Mucosa of descending colon (tissue), 3 donors: ENCODE measurements around the gene ZNF594. TPM values are rescaled to one million over a fixed set of nuclear protein-coding genes. Genes with fewer than 3 reads are reported as not detected.
A peak's percentile ranks its signal among the peaks of the same experiment; 100 is the strongest.
"Not testable (repeated sequence)": the region's sequence is repeated elsewhere in the genome, so short reads cannot be mapped to it uniquely, and the experiment has no call there.

Experiments
- ATAC-seq: fragments of 200-7000 bp; cut with Tn5 transposase; one replicate; pipeline ENCODE4 v1.9.1; 2020; ENCODE audit warnings: mild to moderate bottlenecking, moderate library complexity
- DNase-seq, 3 donors: peaks; one replicate each; pipeline ENCODE4 v3.0.0-alpha.2; 2020
- H3K36me3 ChIP-seq: fragments of 200-600 bp; one replicate; pipeline ENCODE4 v1.8.0; 2021; ENCODE audit warnings: low read depth, mild to moderate bottlenecking
- H3K4me1 ChIP-seq: fragments of 200-600 bp; one replicate; pipeline ENCODE4 v1.8.0; 2021; ENCODE audit warnings: low read depth, mild to moderate bottlenecking
- H3K4me3 ChIP-seq: fragments of 200-600 bp; one replicate; pipeline ENCODE4 v1.8.0; 2021; ENCODE audit warnings: mild to moderate bottlenecking
- H3K9me3 ChIP-seq: fragments of 200-600 bp; one replicate; pipeline ENCODE4 v1.8.0; 2021; ENCODE audit warnings: mild to moderate bottlenecking
- intact Hi-C, 2 donors: fragments of 100-400 bp; cut with DNase I in 1 of 2; cut with micrococcal nuclease in 1 of 2; formaldehyde crosslinking; loops; one replicate each; pipeline versions ENCODE4 v1.11.0 to v1.11.1; 2022; cut with DNase I, micrococcal nuclease
- total RNA-seq, 3 donors: library from RNA; stranded (reverse); fragmentation: NEBNext Ultra II Directional in 2 of 3; extraction: Animal tissue kit (Norgen Biotek cat#: 25700) in 2 of 3; gene quantifications; one replicate each; pipeline versions ENCODE4 v1.2.1 to v1.2.4, GENCODE V29; 2021 to 2023
- TF ChIP-seq, protein P1 (sequence below): fragments of 200-600 bp; IDR thresholded peaks from one replicate; pipeline ENCODE4 v1.8.0; 2022; ENCODE audit warnings: antibody characterized with exemption, mild to moderate bottlenecking
- donor health status: DM: no; HTN: no; CAD: no; lungs with moderate emphysema.
- donor health status: DM: no; HTN: no; CAD: no.
- donor health status: DM: no; HTN: yes; CAD: no.

ZNF594 gene
- total RNA-seq, 3 donors from 2014 or later, result 4.7 to 10.9 (median 6.5) TPM

DNA sequence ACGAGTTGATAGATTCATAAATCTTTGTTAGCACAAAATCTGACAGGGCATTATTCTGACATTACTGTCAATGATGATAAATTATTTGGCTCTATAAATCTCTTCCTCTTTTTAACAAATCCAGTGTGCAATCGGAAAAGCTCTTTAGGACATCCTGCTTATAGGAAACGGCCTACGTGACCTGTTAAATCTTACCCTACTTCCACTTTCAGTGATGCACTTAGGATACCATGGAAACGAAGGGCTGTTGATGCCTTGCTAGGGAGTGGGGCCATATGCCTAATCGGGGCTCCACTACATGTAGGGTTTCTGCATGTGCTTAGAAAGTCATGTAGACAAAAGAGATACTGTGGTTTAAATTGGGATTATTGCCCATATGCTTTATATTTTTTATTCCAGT, 27.2 kb downstream of the ZNF594 start:
- Histone ChIP-seq H3K4me3 (no peak overlapping the region), H3K36me3 (no peaks in the 10 kb centered on the region), H3K4me1 (peaks cover 5% of the 10 kb centered on the region), H3K9me3 (no peaks in the 10 kb centered on the region)
- intact Hi-C loops, result no loop called here
- DNase-seq (no peak), ATAC-seq (peak; percentile 12)
- TF ChIP-seq, protein P1, sequence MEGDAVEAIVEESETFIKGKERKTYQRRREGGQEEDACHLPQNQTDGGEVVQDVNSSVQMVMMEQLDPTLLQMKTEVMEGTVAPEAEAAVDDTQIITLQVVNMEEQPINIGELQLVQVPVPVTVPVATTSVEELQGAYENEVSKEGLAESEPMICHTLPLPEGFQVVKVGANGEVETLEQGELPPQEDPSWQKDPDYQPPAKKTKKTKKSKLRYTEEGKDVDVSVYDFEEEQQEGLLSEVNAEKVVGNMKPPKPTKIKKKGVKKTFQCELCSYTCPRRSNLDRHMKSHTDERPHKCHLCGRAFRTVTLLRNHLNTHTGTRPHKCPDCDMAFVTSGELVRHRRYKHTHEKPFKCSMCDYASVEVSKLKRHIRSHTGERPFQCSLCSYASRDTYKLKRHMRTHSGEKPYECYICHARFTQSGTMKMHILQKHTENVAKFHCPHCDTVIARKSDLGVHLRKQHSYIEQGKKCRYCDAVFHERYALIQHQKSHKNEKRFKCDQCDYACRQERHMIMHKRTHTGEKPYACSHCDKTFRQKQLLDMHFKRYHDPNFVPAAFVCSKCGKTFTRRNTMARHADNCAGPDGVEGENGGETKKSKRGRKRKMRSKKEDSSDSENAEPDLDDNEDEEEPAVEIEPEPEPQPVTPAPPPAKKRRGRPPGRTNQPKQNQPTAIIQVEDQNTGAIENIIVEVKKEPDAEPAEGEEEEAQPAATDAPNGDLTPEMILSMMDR, result no peak

DNA sequence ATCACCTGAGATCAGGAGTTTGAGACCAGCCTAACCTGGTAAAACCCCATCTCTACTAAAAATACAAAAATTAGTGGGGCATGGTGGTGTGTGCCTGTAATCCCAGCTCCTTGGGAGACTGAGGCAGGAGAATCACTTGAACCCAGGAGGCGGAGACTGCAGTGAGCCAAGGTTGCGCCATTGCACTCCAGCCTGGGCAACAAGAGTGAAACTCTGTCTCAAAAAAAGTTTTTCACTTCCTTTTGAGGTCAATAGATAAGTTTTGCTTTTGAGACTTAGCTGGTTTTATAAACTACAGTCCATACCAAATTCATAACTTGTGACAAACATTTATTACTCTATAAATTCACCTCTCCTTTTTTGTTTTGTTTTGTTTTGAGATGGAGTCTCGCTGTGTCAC, 29.9 kb downstream of the ZNF594 start:
- H3K4me3 ChIP-seq, DNase-seq, intact Hi-C loops, H3K4me1 ChIP-seq, H3K36me3 ChIP-seq, ATAC-seq, H3K9me3 ChIP-seq: not testable (repeated sequence)

DNA sequence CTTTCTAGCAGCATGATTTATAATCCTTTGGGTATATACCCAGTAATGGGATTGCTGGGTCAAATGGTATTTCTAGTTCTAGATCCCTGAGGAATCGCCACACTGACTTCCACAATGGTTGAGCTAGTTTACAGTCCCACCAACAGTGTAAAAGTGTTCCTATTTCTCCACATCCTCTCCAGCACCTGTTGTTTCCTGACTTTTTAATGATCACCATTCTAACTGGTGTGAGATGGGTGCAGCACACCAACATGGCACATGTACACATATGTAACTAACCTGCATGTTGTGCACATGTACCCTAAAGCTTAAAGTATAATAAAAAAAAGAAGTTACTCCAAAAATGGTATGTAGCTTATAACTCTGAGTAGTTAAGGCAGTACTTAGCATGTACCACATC, 31.0 kb downstream of the ZNF594 start:
- intact Hi-C loops, H3K9me3 ChIP-seq, H3K4me3 ChIP-seq, ATAC-seq, H3K36me3 ChIP-seq, DNase-seq, H3K4me1 ChIP-seq: not testable (repeated sequence)

DNA sequence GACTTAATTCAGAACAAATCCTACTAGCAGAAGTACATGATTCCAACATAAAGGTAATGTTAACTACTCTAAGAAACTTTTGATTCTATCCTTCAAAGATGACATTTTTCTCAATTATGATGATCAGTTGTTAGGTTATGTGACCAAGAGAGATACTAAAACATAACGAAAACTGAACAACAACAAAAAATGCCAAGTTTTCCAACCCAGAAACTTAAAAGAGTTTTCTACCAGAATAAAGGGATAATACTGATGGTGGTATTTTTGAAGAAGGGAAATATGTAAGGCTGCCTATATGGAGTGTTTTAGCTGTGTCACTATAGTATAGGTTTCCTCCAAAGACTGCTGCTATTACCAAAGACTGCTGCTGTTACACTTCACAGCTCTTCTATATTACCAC, 45.5 kb downstream of the ZNF594 start:
- H3K4me1 ChIP-seq, H3K36me3 ChIP-seq, H3K9me3 ChIP-seq, intact Hi-C loops, H3K4me3 ChIP-seq, DNase-seq, ATAC-seq: not testable (repeated sequence)

DNA sequence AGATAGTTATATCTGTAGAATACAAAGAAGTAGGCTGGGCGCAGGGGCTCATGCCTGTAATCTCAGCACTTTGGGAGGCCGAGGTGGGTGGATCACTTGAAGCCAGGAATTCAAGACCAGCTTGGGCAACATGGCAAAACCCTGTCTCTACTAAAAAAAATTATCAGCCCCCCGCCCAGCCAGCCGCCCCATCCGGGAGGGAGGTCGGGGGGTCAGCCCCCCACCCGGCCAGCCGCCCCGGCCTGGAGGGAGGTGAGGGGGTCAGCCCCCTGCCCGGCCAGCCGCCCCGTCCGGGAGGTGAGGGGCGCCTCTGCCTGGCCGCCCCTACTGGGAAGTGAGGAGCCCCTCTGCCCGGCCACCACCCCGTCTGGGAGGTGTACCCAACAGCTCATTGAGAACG, 48.8 kb downstream of the ZNF594 start:
- intact Hi-C loops, ATAC-seq, H3K9me3 ChIP-seq, H3K36me3 ChIP-seq, H3K4me1 ChIP-seq, DNase-seq, H3K4me3 ChIP-seq: not testable (repeated sequence)

DNA sequence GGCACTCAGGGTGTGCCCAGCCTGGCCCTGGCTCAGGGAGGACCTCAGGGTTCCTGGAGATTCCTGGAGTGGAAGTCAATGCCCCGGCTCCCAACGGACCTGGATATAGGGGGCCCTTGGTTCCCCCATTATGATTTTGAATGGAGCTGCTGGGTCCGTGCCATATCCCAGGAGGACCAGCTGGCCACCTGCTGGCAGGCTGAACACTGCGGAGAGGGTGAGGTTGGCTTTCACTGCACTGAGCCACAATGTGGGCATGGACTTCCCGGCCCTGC, 52.3 kb downstream of the ZNF594 start:
- DNase-seq (no peak), ATAC-seq (no peak)
- intact Hi-C loops, result no loop called here
- no peak overlapping the region for H3K4me3 ChIP-seq
- no peaks in the 10 kb centered on the region for H3K36me3 ChIP-seq
- TF ChIP-seq, protein P1, result no peak
- no peaks in the 10 kb centered on the region for H3K9me3 ChIP-seq
- no peaks in the 10 kb centered on the region for H3K4me1 ChIP-seq

DNA sequence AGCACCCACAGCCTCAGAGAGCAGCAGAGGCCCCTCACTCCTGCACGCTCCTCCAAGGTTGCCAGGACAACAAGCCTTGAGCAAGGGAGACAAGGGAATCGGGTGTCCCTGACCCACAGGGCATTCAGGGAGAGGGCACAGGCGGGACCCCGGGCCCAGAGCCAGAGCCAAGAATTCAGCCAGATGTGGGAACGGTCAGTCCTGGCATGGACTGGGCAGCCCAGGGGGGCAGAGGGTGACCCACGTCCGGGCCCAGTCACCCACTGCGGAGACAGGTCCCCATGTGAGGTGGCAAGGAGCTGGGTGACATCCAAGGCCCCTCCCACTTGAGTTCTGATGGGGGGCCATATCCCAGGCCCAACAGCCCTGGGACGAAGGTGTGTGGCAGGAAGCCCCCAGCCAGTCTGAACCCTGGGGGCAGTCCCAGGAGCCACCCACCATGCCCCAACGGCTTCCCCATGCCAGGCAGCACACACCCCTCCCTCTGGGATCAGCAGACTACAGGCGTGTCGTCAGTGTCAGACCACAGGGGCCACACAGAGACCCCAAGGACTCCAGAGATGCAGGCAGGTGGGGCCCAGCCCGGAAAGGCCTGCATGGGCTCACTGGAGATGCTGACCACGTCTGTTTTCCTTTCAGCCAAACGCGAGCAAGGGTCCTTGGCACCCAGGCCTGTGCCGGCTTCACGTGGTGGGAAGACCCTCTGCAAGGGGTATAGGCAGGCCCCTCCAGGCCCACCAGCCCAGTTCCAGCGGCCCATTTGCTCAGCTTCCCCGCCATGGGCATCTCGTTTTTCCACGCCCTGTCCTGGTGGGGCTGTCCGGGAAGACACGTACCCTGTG, 52.8 kb downstream of the ZNF594 start:
- ATAC-seq (no peak), DNase-seq (no peak)
- H3K36me3 ChIP-seq, result no peaks in the 10 kb centered on the region
- TF ChIP-seq, protein P1, result no peak
- intact Hi-C loops, result no loop called here
- H3K4me3 ChIP-seq, result no peak overlapping the region
- H3K4me1 ChIP-seq, result no peaks in the 10 kb centered on the region
- no peaks in the 10 kb centered on the region for H3K9me3 ChIP-seq

DNA sequence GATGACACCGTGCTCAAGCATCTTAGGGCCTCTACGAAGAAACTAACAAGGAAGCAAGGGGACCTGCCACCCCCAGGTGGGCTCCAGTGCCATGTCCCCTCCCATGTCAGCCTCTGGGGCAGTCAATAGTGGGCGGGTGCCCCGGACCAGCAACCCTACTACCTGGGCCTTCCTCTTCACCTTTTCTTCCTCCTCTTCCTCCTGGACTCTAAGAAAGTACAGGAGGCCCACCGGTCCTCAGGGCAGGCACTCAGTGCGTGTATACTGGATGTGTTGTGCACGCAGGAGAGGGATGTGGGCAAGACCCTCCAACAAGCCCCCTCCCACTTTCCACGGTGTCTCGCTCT, 53.5 kb downstream of the ZNF594 start:
- H3K4me3 ChIP-seq, H3K4me1 ChIP-seq, DNase-seq, H3K9me3 ChIP-seq, intact Hi-C loops, H3K36me3 ChIP-seq, ATAC-seq: not testable (repeated sequence)

DNA sequence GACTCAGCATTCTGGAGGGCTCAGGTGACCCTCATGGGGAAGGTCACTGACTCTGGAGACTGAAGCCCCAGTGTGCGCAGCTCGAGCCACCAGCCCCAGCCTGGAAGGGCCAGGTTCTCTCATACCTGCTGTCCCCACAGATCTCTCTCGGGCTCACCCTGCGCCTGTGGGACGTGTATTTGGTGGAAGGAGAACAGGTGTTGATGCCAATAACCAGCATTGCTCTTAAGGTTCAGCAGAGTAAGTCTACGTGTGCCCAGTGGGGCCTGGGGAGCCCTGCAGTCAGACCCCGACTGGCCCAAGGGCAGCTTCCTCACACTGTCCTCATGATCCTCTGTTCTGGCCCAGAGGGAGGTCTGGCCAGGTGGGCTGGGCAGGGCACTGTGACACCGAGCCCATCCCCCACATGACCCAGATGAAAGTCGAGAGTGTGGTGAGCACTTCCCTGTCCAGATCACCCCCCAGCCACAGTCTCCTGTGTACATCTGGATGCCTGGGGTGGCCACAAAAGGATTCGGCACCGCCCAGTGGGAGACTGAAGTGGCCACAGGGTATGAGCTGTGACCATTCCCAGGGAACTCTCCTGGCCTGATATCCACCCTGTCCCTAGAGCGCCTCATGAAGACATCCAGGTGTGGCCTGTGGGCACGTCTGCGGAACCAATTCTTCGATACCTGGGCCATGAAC, 54.0 kb downstream of the ZNF594 start:
- H3K9me3 ChIP-seq, intact Hi-C loops, H3K4me3 ChIP-seq, ATAC-seq, H3K4me1 ChIP-seq, DNase-seq, H3K36me3 ChIP-seq: not testable (repeated sequence)

DNA sequence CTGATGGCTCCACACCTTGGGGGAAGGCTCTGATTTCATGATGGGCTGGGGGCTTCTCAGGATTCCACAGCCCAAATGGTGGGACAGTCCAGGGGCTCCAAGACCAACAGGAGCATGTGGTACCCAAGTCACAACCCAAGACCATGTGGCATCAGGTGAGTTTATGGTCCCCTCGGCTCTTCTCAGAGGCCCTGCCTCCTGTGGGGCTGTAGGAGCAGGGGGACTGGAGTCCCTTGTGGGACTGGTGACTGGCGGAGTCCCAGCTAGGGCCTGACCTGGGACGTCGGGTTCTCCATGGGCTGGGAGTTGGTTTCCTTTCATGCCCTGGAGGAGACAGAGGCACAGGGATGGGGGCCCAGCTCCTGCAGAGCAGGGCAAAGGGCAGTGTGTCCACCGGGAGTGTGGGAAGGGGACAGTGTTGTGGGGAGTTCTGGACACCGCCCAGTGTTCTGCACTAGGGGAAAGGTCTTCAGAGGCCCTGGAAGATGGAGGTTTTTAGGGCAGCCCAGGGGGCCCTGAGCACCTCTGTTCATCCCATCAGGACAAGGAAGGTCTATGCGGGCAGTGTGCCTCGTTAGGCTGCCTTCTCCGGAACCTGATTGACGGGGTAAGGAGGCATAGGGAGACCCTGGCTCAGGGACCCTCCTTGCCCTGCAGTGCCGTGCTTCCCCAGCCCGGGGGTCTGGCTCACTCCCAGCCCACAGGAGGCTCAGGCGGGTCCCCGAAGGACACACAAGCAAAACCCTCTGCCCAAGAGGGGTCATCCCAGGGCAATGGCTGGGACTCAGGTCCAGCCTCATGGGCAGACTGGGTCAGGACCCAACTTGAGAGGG, 54.9 kb downstream of the ZNF594 start:
- H3K36me3 ChIP-seq, H3K4me1 ChIP-seq, H3K4me3 ChIP-seq, intact Hi-C loops, DNase-seq, ATAC-seq, H3K9me3 ChIP-seq: not testable (repeated sequence)
